ENCODE measurements around the gene GRIK1.

GRCh38 chr21:29526545-29526944 lies 413.3 kb downstream of the GRIK1 start:
- TF ChIP-seq EZH2 (IDR thresholded peaks at IDR 0.05), result no peak
- TF ChIP-seq POLR2AphosphoS5 (IDR thresholded peaks at IDR 0.05; ENCODE audit: borderline replicate concordance, low read depth, low read length), result no peak

All from SK-N-MC (cell line).